Measurements from ENCODE around the gene ATP5MG.
"Not testable (repeated sequence)": the region's sequence is repeated elsewhere in the genome, so short reads cannot be mapped to it uniquely, and the experiment has no call there.

The ATP5MG gene, protein sequence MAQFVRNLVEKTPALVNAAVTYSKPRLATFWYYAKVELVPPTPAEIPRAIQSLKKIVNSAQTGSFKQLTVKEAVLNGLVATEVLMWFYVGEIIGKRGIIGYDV

GRCh38 chr11:118401151-118401879, at the start of gene ATP5MG:
TSS of gene ATP5MG (plus strand) at chr11:118401606. CDS start at chr11:118401666, 60 bp downstream.
- DNase-seq (ENCODE audit: low spot score), result peak; percentile 96

- DNase-seq (ENCODE audit: low spot score), result peak; percentile 70
Observed at GRCh38 chr11:118353084-118353710, 48.2 kb upstream of the ATP5MG start.

- DNase-seq (ENCODE audit: low spot score), result no peak
Observed at GRCh38 chr11:118358071-118358470, 43.3 kb upstream of the ATP5MG start.

GRCh38 chr11:118359295-118359958, 42.0 kb upstream of the ATP5MG start, which contains the start of gene UBE4A:
TSS of gene UBE4A (plus strand) at chr11:118359600. CDS start at chr11:118365081, 5,481 bp downstream.
- DNase-seq (ENCODE audit: low spot score), result peak; percentile 97

DNA sequence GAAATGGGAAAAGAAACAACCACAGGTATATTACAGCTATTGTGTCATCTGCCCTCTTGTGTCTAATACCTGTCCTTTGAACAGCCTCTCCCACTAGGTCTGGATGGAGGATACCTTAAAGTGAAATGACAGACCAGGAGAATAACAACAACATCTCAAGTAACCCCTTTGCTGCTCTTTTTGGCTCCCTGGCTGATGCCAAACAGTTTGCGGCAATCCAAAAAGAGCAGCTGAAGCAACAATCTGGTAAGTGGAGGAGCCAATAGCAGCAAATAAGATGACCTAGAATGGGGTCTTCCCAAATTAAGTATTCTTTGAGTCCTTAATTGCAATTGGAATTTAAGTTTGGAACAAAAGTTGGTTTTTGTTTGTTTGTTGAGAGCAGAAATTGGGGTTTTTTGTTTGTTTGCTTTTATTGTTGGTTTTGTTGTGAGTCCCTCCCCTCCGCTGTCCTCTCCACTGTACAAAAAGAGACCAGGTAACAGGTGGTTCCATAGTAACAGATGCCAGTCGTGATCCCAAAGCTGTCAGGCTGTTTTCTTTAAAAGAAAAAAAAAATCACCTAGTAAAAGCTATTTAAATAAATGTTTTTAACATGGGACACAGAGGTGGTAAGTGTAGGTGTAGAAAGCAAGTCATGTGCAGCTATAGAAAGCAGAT, 36.3 kb upstream of the ATP5MG start:
- DNase-seq (ENCODE audit: low spot score), result no peak

- DNase-seq (ENCODE audit: low spot score), result no peak
Observed at GRCh38 chr11:118366287-118366686, 35.1 kb upstream of the ATP5MG start.

DNA sequence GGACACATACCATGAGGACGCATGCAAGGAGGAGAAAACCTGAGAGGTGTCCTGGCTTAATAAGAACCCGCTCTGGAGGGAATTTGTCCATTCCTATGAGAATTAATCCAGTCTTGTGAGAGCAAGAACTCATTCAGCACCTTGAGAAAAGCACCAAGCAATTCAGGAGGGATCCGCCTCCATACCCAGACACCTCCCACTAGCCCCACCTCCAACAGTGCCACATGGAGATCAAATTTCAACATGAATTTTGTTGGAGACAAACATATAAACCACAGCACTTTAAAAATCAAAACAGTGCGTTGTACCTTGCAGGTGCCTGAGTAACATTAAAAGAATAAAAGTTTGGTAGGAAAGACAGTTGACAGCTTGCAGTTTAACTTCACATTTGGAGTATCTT, 30.6 kb upstream of the ATP5MG start:
- no peak for DNase-seq (ENCODE audit: low spot score)

GRCh38 chr11:118373263-118373662, 28.1 kb upstream of the ATP5MG start:
- DNase-seq (ENCODE audit: low spot score), result no peak

- DNase-seq (ENCODE audit: low spot score), result no peak
Observed at GRCh38 chr11:118373871-118374270, 27.5 kb upstream of the ATP5MG start.

DNA sequence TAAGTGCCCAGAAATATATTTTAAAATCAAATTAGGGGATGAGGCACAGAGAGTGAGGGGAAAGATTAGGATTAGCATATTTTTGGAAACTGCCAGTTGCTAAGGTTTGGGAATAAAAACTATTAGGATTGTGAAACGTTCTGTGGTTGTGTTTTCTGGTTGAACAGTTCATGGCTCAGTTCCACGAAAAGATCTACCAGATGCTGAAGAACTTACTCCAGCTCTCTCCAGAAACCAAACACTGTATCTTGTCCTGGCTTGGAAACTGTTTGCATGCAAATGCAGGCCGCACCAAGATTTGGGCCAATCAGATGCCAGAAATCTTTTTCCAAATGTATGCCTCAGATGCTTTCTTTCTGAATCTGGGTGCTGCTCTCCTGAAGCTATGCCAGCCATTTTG, 26.7 kb upstream of the ATP5MG start:
- DNase-seq (ENCODE audit: low spot score), result no peak

GRCh38 chr11:118375978-118376377, 25.4 kb upstream of the ATP5MG start:
- no peak for DNase-seq (ENCODE audit: low spot score)

GRCh38 chr11:118379497-118379896, 21.9 kb upstream of the ATP5MG start:
- DNase-seq (ENCODE audit: low spot score), result no peak

GRCh38 chr11:118380571-118380970, 20.8 kb upstream of the ATP5MG start:
- no peak for DNase-seq (ENCODE audit: low spot score)

DNA sequence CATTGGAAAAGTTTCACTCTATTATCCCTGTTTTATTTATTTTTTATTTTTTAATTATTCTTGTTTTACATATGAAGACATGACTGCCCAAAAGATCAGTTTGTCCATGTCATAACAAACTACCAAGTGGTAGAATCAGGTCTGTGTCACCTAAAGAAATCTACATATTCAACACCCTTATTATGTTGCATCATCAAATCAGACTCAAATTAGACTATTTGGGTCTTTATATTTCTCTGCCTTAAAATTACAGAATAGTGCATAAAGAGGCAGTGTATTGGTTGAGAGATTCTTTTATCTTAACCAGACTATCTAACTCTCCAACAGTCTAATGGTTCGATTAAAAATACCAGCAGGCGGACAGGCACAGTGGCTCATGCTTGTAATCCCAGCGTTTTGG, 18.5 kb upstream of the ATP5MG start:
- no peak for DNase-seq (ENCODE audit: low spot score)

DNA sequence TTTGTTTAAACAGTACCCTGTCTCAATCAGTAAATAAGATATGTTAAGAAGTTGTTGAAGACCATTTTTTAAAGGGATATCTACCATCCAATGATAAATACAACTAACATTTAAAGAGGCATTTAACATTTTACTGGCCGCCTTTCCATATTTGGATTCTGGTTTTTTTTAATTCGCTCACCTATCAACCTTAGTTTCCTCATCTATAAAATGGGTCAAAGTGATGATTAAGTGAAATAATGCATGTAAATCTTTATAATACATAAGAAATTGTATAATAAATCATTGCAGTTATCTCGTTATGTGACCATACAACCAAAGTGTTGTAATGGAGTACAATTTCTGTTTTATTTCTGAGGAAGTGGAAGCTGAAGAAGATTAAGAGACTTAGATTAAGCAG, 17.7 kb upstream of the ATP5MG start:
- no peak for DNase-seq (ENCODE audit: low spot score)

DNA sequence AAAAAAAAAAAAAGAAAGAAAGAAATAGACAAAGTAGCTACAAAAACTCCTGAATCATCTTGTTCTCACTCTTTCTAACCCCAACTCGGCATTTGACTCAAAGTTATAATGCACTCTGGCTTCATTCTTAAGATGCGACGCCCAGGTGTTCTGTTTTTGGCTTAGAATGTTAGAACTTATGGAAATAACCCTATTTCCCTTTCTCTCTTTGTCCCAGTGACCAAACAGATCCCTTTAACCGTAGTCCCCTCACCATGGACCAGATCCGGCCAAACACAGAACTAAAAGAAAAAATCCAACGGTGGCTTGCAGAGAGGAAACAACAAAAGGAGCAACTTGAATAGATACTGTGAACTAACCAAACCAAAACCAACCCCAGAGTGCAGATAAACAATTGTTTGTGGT, 5.3 kb upstream of the ATP5MG start:
- no peak for DNase-seq (ENCODE audit: low spot score)

DNA sequence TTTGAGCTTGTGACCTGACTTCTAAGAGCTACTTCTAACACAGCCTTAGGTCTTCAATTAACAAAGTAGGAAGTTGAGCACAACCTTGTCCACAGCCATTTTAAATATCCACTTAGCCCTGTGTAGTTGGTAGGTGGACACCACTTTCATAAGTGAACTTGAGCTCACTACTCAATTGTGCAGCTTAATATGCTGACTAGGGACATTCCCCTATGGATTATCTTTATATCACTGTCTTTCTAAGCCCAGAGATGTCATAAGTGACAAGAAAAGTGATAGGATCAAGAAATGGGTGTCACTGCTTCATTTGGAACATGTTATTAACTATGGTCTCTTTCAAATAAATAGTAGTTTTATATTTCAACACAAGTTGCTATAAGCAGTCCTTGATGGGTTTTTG, 4.0 kb upstream of the ATP5MG start:
- no peak for DNase-seq (ENCODE audit: low spot score)

GRCh38 chr11:118398791-118399559, 2.4 kb upstream of the ATP5MG start:
- DNase-seq (ENCODE audit: low spot score), result peak; percentile 76

GRCh38 chr11:118401880-118402590, 629 bp downstream of the ATP5MG start:
- no peak for DNase-seq (ENCODE audit: low spot score)

GRCh38 chr11:118402594-118402993, 1.2 kb downstream of the ATP5MG start:
- DNase-seq (ENCODE audit: low spot score), result not testable (repeated sequence)

- DNase-seq (ENCODE audit: low spot score), result no peak
Observed at GRCh38 chr11:118406599-118407166, 5.3 kb downstream of the ATP5MG start.

Data from NAMALWA (cell line).